A549 (cell line): ENCODE results near the gene DNM3.

ENCODE experiments used
- CTCF ChIP-seq: fragments of >200 bp; sonication (Bioruptor Twin); formaldehyde crosslinking; IDR thresholded peaks from 3 replicates; pipeline ENCODE4 v1.5.1; 2016
- FOSL2 ChIP-seq, 2 experiments: fragments of 450-650 bp in 1 of 2; fragments of >200 bp in 1 of 2; sonication (Bioruptor Twin) in 1 of 2; formaldehyde crosslinking; IDR thresholded peaks; 2 replicates each; pipeline versions ENCODE4 v1.5.0 to v1.6.1; 2016 to 2020; ENCODE audit warnings: mild to moderate bottlenecking in 1 of 2, moderate library complexity in 1 of 2

- TF ChIP-seq FOSL2 (IDR thresholded peaks at IDR 0.05) (no peak), FOSL2 (CRISPR knock-in tag; IDR thresholded peaks at IDR 0.05) (no peak), CTCF (no peak)
These were observed 96.6 kb downstream of the DNM3 start for GRCh38 chr1:171937938-171938337.
